Kidney (tissue), 14 donors: ENCODE measurements around the gene MTFMT. TPM values are rescaled to one million over a fixed set of nuclear protein-coding genes. Genes with fewer than 3 reads are reported as not detected.
A peak's percentile ranks its signal among the peaks of the same experiment; 100 is the strongest.

Source experiments
- DNase-seq, 5 donors: peaks; one replicate each; pipeline ENCODE4 v3.0.0-alpha.2; 2013 to 2020
- FAIRE-seq: peaks from 2 replicates; lab custom pipeline; 2012; peaks lifted over from hg19 to GRCh38; lab: Jason Lieb, UNC
- H3K27ac ChIP-seq, 2 donors: one replicate each; pipeline ENCODE4 v1.7.0; 2013; ENCODE audit warnings: low read depth in 2 of 2, low read length in 2 of 2, inconsistent platforms in 1 of 2
- H3K27me3 ChIP-seq: one replicate; pipeline ENCODE4 v1.7.1; 2013; ENCODE audit warnings: low read length, inconsistent platforms; ENCODE audit not compliant: control insufficient read depth, insufficient read depth
- H3K36me3 ChIP-seq, 3 donors: one replicate each; pipeline versions ENCODE4 v1.7.0 to v1.7.1; 2013; ENCODE audit warnings: low read length in 3 of 3, control low read depth in 1 of 3, inconsistent platforms in 1 of 3; ENCODE audit not compliant: insufficient read depth in 3 of 3, control insufficient read depth in 2 of 3
- H3K4me1 ChIP-seq, 3 donors: one replicate each; pipeline versions ENCODE4 v1.7.0 to v1.7.1; 2013; ENCODE audit warnings: low read length in 3 of 3, inconsistent platforms in 1 of 3, low read depth in 1 of 3; ENCODE audit not compliant: control insufficient read depth in 2 of 3, insufficient read depth in 2 of 3
- H3K4me3 ChIP-seq, 3 donors: one replicate each; pipeline versions ENCODE4 v1.7.0 to v1.8.1; 2013; ENCODE audit warnings: low read length in 3 of 3, control low read depth in 1 of 3, inconsistent platforms in 1 of 3
- H3K9ac ChIP-seq, 3 donors: one replicate each; pipeline versions ENCODE4 v1.7.0 to v1.7.1; 2013; ENCODE audit warnings: low read length in 3 of 3, control low read depth in 1 of 3, inconsistent platforms in 1 of 3
- H3K9me3 ChIP-seq, 3 donors: one replicate each; pipeline versions ENCODE4 v1.7.0 to v1.7.1; 2013; ENCODE audit warnings: low read length in 3 of 3, control low read depth in 1 of 3, inconsistent platforms in 1 of 3; ENCODE audit not compliant: control insufficient read depth in 2 of 3, insufficient read depth in 1 of 3
- CTCF ChIP-seq: IDR thresholded peaks from 3 replicates; pipeline ENCODE4 v1.5.1; 2012; ENCODE audit warnings: mild to moderate bottlenecking, moderate library complexity, borderline replicate concordance; ENCODE audit not compliant: insufficient read depth; ENCODE audit errors: extremely low read depth
- intact Hi-C: fragments of 100-400 bp; cut with DNase I; formaldehyde crosslinking; loops from one replicate; pipeline ENCODE4 v1.11.1; 2022
- polyA plus RNA-seq: library from polyadenylated mRNA; stranded (reverse); fragments of 350-450 nt; fragmentation: Illumina TruSeq; extraction: RNeasy Lipid Tissue Mini Kit (QIAGEN cat#74804); gene quantifications from one replicate; pipeline ENCODE4 v1.2.3, GENCODE V29; 2014; ENCODE audit warnings: low read depth, low replicate concordance; ENCODE audit not compliant: insufficient read depth
- total RNA-seq: library from RNA; stranded (reverse); fragmentation: NEBNext Ultra II Directional; extraction: Animal tissue kit (Norgen Biotek cat#: 25700); gene quantifications from one replicate; pipeline ENCODE4 v1.2.1, GENCODE V29; 2021
- donor health status: control.
- donor health status: control.
- donor health status: control.
- donor health status: control.
- donor health status: control.
- donor health status: DM: yes; HTN: yes; CAD: no.
- donor health status: Normal renal cell carcinoma (clear cell type).

The MTFMT gene
- total and polyA plus RNA-seq, 2 donors from 2014 or later: 11.7 to 12.5 TPM

- Histone ChIP-seq H3K36me3 (no peaks in the 10 kb centered on the region), H3K27me3 (no peaks in the 10 kb centered on the region), H3K9ac (peak overlapping the region in 1 of 3 donors; percentile 12), H3K4me1 (peaks cover 0 to 7% (median 3%) of the 10 kb centered on the region in 3 donors), H3K27ac (peak overlapping the region in 1 of 2 donors; percentile 67), H3K9me3 (no peaks in the 10 kb centered on the region), H3K4me3 (peak overlapping the region; percentile 17 to 35 (median 33))
- intact Hi-C loops: no loop called here
- TF ChIP-seq CTCF: no peak
- no peak for DNase-seq
- no peak for FAIRE-seq
Measured at GRCh38 chr15:65067317-65067644, 37.8 kb upstream of the MTFMT start.

GRCh38 chr15:65066635-65067316, 37.3 kb upstream of the MTFMT start:
- H3K36me3 ChIP-seq: no peaks in the 10 kb centered on the region
- peak overlapping the region in 2 of 3 donors; percentile 33 to 44 for H3K4me3 ChIP-seq
- no peak for TF ChIP-seq CTCF
- intact Hi-C loops: no loop called here
- peak overlapping the region in 1 of 3 donors; percentile 12 for H3K9ac ChIP-seq
- DNase-seq (peak in 3 of 5 donors; percentile 45 to 82 (median 82)), FAIRE-seq (no peak)
- H3K27me3 ChIP-seq: no peaks in the 10 kb centered on the region
- H3K4me1 ChIP-seq: peaks cover 0 to 5% (median 3%) of the 10 kb centered on the region in 3 donors
- H3K27ac ChIP-seq: peak overlapping the region in 1 of 2 donors; percentile 67
- H3K9me3 ChIP-seq: no peaks in the 10 kb centered on the region

- FAIRE-seq (no peak), DNase-seq (no peak)
- Histone ChIP-seq H3K27ac (no peak overlapping the region), H3K9me3 (no peaks in the 10 kb centered on the region), H3K27me3 (no peaks in the 10 kb centered on the region), H3K9ac (no peak overlapping the region), H3K36me3 (no peaks in the 10 kb centered on the region), H3K4me3 (peak overlapping the region in 1 of 3 donors; percentile 44), H3K4me1 (peaks cover 0 to 2% (median 0%) of the 10 kb centered on the region in 3 donors)
- intact Hi-C loops: no loop called here
- TF ChIP-seq CTCF: no peak
Measured at GRCh38 chr15:65066001-65066634, 36.7 kb upstream of the MTFMT start.
